ENCODE measurements around the gene TRIM36.

The TRIM36 gene, protein sequence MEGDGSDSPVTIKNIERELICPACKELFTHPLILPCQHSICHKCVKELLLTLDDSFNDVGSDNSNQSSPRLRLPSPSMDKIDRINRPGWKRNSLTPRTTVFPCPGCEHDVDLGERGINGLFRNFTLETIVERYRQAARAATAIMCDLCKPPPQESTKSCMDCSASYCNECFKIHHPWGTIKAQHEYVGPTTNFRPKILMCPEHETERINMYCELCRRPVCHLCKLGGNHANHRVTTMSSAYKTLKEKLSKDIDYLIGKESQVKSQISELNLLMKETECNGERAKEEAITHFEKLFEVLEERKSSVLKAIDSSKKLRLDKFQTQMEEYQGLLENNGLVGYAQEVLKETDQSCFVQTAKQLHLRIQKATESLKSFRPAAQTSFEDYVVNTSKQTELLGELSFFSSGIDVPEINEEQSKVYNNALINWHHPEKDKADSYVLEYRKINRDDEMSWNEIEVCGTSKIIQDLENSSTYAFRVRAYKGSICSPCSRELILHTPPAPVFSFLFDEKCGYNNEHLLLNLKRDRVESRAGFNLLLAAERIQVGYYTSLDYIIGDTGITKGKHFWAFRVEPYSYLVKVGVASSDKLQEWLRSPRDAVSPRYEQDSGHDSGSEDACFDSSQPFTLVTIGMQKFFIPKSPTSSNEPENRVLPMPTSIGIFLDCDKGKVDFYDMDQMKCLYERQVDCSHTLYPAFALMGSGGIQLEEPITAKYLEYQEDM

DNA sequence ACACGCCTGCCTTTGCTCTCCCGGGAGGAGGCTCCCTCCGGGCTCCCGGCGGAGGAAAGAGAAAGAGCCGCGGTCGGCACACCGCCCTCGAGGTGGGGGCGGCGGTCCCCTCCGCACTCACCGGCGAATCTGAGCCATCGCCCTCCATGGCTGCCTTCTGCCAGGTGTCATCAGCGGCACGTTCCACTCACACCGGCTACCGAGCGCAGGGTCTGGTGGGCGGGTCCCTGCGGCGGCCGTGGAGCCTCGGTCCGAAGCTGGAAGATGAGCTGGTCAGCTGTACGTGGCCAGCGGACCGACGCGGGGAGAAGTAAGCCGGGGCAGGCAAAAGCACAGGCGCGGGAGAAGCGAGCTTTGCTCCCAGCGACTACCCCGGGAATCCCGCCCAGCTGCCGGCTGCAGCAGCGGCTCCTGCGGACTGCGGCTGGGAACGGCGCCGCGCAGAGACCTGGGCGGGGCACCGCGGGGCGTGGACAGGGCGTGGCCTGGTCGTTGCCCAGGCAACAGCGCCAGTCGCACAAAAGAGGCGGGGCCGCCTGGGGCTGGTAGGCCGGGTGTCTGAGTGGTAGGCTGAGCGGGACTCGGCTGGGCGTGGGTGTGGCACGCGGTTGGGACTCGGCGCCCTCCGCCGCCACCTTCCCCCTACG is at the start of gene TRIM36:
Gene TRIM36 (minus strand): TSS at position 422 of the 647 bp plus-strand sequence. CDS start 274 bp downstream, at position 148.
- peak; percentile 32 for DNase-seq (ENCODE audit: low read depth)
- TF ChIP-seq, protein P1, sequence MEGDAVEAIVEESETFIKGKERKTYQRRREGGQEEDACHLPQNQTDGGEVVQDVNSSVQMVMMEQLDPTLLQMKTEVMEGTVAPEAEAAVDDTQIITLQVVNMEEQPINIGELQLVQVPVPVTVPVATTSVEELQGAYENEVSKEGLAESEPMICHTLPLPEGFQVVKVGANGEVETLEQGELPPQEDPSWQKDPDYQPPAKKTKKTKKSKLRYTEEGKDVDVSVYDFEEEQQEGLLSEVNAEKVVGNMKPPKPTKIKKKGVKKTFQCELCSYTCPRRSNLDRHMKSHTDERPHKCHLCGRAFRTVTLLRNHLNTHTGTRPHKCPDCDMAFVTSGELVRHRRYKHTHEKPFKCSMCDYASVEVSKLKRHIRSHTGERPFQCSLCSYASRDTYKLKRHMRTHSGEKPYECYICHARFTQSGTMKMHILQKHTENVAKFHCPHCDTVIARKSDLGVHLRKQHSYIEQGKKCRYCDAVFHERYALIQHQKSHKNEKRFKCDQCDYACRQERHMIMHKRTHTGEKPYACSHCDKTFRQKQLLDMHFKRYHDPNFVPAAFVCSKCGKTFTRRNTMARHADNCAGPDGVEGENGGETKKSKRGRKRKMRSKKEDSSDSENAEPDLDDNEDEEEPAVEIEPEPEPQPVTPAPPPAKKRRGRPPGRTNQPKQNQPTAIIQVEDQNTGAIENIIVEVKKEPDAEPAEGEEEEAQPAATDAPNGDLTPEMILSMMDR (IDR thresholded peaks at IDR 0.05; ENCODE audit: control insufficient read depth, insufficient read depth, low read depth, low read length, missing control alignments) = peak; percentile 7
- peak within 1 kb of the TSS; percentile 76 for H3K4me3 ChIP-seq (ENCODE audit: control insufficient read depth, low read depth, low read length)

DNA sequence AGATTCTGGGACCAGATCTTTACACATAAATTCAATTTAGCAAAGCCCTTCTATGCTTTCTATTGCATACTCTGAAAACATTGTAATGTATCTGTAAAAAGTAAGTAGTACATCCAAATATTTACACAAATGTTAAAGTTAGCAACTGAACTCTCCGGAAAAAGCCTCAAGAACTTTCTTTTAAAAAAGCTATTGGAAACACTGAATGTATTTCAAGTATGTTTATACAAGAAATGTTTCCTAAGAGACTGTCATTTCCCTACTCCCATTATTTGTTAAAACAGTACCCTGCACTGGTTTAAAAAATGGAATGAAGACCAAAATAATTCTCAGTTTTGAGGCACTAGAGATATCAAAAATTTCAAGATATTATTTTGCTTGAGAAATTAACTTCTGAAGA is 44.8 kb upstream of the TRIM36 start:
- TF ChIP-seq, protein P1 (IDR thresholded peaks at IDR 0.05; ENCODE audit: control insufficient read depth, insufficient read depth, low read depth, low read length, missing control alignments) = no peak
- DNase-seq (ENCODE audit: low read depth) = no peak
- no peak overlapping the region for H3K4me3 ChIP-seq (ENCODE audit: control insufficient read depth, low read depth, low read length)

DNA sequence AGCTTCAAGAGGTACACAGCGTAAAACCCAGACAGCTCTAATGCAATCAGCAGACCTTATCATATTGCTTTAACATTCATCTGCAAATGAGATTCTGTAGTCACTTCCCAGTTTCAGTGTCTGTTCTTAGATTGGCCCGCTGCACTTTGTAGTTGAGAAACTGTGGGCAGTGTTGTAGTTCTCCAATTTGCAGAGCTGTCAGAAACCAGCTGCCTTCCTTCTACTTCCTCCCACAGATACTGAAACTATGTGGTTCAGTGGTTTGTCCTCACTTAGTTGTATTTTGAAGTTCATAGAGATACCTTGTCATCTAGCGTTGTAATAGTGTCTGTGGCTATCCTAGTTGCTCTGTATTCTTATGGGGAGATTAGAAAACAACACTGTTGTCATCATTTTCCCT is 39.6 kb upstream of the TRIM36 start:
- DNase-seq (ENCODE audit: low read depth) = no peak
- TF ChIP-seq, protein P1 (IDR thresholded peaks at IDR 0.05; ENCODE audit: control insufficient read depth, insufficient read depth, low read depth, low read length, missing control alignments) = no peak
- no peak overlapping the region for H3K4me3 ChIP-seq (ENCODE audit: control insufficient read depth, low read depth, low read length)

DNA sequence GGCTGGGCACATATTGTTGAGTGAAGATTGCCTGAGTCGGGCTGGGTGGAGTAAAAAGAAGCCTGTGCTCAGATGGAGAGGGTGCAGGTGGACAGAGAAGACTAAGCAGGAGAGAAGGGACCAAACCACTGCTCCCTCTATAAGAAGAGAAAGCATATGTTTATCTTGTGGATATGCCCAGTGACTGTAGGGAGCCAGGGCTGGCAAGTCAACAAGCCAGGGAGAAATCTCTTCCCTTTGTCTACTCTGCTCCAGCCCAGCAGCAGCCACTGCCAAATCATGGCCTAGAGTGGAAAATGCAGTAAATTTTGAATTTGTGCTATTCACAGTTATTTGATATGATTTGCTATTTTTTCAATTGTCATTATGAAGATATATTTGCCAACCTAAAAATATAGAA is 33.2 kb upstream of the TRIM36 start:
- H3K4me3 ChIP-seq (ENCODE audit: control insufficient read depth, low read depth, low read length) = no peak overlapping the region
- DNase-seq (ENCODE audit: low read depth) = no peak
- TF ChIP-seq, protein P1 (IDR thresholded peaks at IDR 0.05; ENCODE audit: control insufficient read depth, insufficient read depth, low read depth, low read length, missing control alignments) = no peak

DNA sequence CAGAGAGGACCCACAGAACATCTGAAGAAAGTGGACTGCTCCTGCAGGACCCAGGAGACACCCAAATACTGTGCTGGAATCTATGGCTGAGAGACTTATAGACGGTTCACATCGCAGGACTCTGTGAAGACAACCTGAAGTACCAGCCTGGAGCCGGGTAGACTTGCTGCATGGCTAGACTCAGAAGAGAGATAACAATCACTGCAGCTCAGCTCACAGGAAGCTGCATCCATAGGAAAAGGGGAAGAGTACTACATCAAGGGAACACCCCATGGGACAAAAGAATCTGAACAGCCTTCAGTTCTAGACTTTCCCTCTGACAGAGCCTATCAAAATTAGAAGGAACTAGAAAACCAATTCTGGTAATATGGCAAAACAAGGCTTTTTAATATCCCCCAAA is 26.5 kb upstream of the TRIM36 start:
- no peak overlapping the region for H3K4me3 ChIP-seq (ENCODE audit: control insufficient read depth, low read depth, low read length)
- no peak for DNase-seq (ENCODE audit: low read depth)
- TF ChIP-seq, protein P1 (IDR thresholded peaks at IDR 0.05; ENCODE audit: control insufficient read depth, insufficient read depth, low read depth, low read length, missing control alignments) = no peak

DNA sequence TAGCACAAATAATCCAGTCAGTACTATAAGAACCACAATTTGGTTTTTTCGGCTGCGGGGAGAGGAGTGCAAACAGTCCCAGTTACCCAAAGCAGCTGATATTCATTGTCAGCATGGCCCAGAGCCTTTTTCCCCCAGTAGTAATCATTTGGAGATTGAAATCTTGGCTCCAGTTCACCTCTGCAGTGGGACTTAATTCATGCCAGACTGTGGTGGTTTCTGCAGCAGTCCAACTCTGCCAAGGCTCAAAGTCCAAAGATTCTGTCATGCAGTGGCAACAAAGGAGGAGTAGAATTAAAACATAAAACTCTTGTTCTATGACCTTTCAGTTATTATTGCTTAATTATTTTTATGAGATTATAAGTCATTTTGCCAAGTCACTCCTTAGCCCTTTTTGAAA is 25.0 kb upstream of the TRIM36 start:
- peak; percentile 37 for DNase-seq (ENCODE audit: low read depth)
- H3K4me3 ChIP-seq (ENCODE audit: control insufficient read depth, low read depth, low read length) = no peak overlapping the region
- TF ChIP-seq, protein P1 (IDR thresholded peaks at IDR 0.05; ENCODE audit: control insufficient read depth, insufficient read depth, low read depth, low read length, missing control alignments) = no peak
